ENCODE measurements around the gene EYA2. TPM values are rescaled to one million over a fixed set of nuclear protein-coding genes. Genes with fewer than 3 reads are reported as not detected.

EYA2 gene
- not detected for total RNA-seq
- not detected for polyA plus RNA-seq
- total RNA-seq = 0 to 0.50 (median 0) reads per million in 6 experiments

GRCh38 chr20:46894579-46894958 lies at the start of gene EYA2:
EYA2 (plus strand) TSS chr20:46894843; CDS start chr20:46990011, 95,168 bp downstream.
- Mint-ChIP-seq H3K4me3 (no peak within 1 kb of the TSS), H3K27ac (no peak within 1 kb of the TSS), H3K36me3 (no peaks in the 10 kb centered on the region), H3K9me3 (peaks cover 0 to 10% (median 5%) of the 10 kb centered on the region in 9 donors), H3K27me3 (peaks cover 34 to 67% (median 43%) of the 10 kb centered on the region in 5 donors), H3K4me1 (peaks cover 0 to 3% (median 0%) of the 10 kb centered on the region in 4 donors)
- POLR2A ChIA-PET = no interaction called here
- ATAC-seq = no peak
- DNase-seq = no peak

- H3K9me3 Mint-ChIP-seq = peaks cover 0 to 16% (median 0%) of the 10 kb centered on the region in 9 donors
- POLR2A ChIA-PET = no interaction called here
- no peak overlapping the region for H3K27ac Mint-ChIP-seq
- ATAC-seq (no peak), DNase-seq (no peak)
- H3K27me3 Mint-ChIP-seq = peaks cover 0 to 18% (median 7%) of the 10 kb centered on the region in 5 donors
- H3K4me3 Mint-ChIP-seq = no peak overlapping the region
- H3K4me1 Mint-ChIP-seq = peaks cover 0 to 2% (median 0%) of the 10 kb centered on the region in 4 donors
- peaks cover 0 to 7% (median 2%) of the 10 kb centered on the region in 3 donors for H3K36me3 Mint-ChIP-seq
Observed at GRCh38 chr20:46844965-46845364, 49.7 kb upstream of the EYA2 start.

GRCh38 chr20:46849269-46849668 lies 45.4 kb upstream of the EYA2 start:
- Mint-ChIP-seq H3K9me3 (peaks cover 0 to 18% (median 3%) of the 10 kb centered on the region in 9 donors), H3K36me3 (peaks cover 0 to 8% (median 0%) of the 10 kb centered on the region in 3 donors), H3K27ac (no peak overlapping the region), H3K4me1 (peaks cover 0 to 2% (median 0%) of the 10 kb centered on the region in 4 donors), H3K4me3 (no peak overlapping the region), H3K27me3 (peaks cover 7 to 35% (median 15%) of the 10 kb centered on the region in 5 donors)
- POLR2A ChIA-PET = no interaction called here
- ATAC-seq (no peak), DNase-seq (no peak)

- POLR2A ChIA-PET = no interaction called here
- ATAC-seq (no peak), DNase-seq (no peak)
- Mint-ChIP-seq H3K27me3 (peaks cover 7 to 35% (median 15%) of the 10 kb centered on the region in 5 donors), H3K4me1 (peaks cover 0 to 2% (median 0%) of the 10 kb centered on the region in 4 donors), H3K27ac (no peak overlapping the region), H3K9me3 (peaks cover 0 to 18% (median 3%) of the 10 kb centered on the region in 9 donors), H3K4me3 (no peak overlapping the region), H3K36me3 (peaks cover 0 to 8% (median 0%) of the 10 kb centered on the region in 3 donors)
Observed at GRCh38 chr20:46849751-46850150, 44.9 kb upstream of the EYA2 start.

GRCh38 chr20:46850416-46850815 lies 44.2 kb upstream of the EYA2 start:
- ATAC-seq (no peak), DNase-seq (no peak)
- H3K27me3 Mint-ChIP-seq = peaks cover 7 to 35% (median 15%) of the 10 kb centered on the region in 5 donors
- H3K4me1 Mint-ChIP-seq = peaks cover 0 to 2% (median 0%) of the 10 kb centered on the region in 4 donors
- H3K9me3 Mint-ChIP-seq = peaks cover 0 to 18% (median 2%) of the 10 kb centered on the region in 9 donors
- peaks cover 0 to 8% (median 0%) of the 10 kb centered on the region in 3 donors for H3K36me3 Mint-ChIP-seq
- POLR2A ChIA-PET = no interaction called here
- H3K4me3 Mint-ChIP-seq = no peak overlapping the region
- H3K27ac Mint-ChIP-seq = no peak overlapping the region

GRCh38 chr20:46850896-46851295 lies 43.7 kb upstream of the EYA2 start:
- Mint-ChIP-seq H3K36me3 (peaks cover 0 to 8% (median 0%) of the 10 kb centered on the region in 3 donors), H3K4me3 (no peak overlapping the region), H3K4me1 (no peaks in the 10 kb centered on the region), H3K27ac (no peak overlapping the region), H3K9me3 (peaks cover 0 to 18% (median 2%) of the 10 kb centered on the region in 9 donors), H3K27me3 (peaks cover 7 to 35% (median 15%) of the 10 kb centered on the region in 5 donors)
- POLR2A ChIA-PET = no interaction called here
- DNase-seq (no peak), ATAC-seq (no peak)

- DNase-seq (no peak), ATAC-seq (no peak)
- POLR2A ChIA-PET = no interaction called here
- Mint-ChIP-seq H3K27me3 (peaks cover 7 to 35% (median 15%) of the 10 kb centered on the region in 5 donors), H3K36me3 (peaks cover 0 to 8% (median 0%) of the 10 kb centered on the region in 3 donors), H3K9me3 (peaks cover 0 to 18% (median 2%) of the 10 kb centered on the region in 9 donors), H3K4me3 (no peak overlapping the region), H3K27ac (no peak overlapping the region), H3K4me1 (no peaks in the 10 kb centered on the region)
Observed at GRCh38 chr20:46851746-46852145, 42.9 kb upstream of the EYA2 start.

- DNase-seq (no peak), ATAC-seq (no peak)
- no peak overlapping the region for H3K27ac Mint-ChIP-seq
- POLR2A ChIA-PET = no interaction called here
- H3K27me3 Mint-ChIP-seq = peaks cover 7 to 35% (median 15%) of the 10 kb centered on the region in 5 donors
- no peak overlapping the region for H3K4me3 Mint-ChIP-seq
- H3K36me3 Mint-ChIP-seq = peaks cover 0 to 8% (median 0%) of the 10 kb centered on the region in 3 donors
- peaks cover 0 to 18% (median 2%) of the 10 kb centered on the region in 9 donors for H3K9me3 Mint-ChIP-seq
- H3K4me1 Mint-ChIP-seq = no peaks in the 10 kb centered on the region
Observed at GRCh38 chr20:46852313-46852712, 42.3 kb upstream of the EYA2 start.

- ATAC-seq (no peak), DNase-seq (no peak)
- peaks cover 0 to 12% (median 2%) of the 10 kb centered on the region in 9 donors for H3K9me3 Mint-ChIP-seq
- H3K27me3 Mint-ChIP-seq = peaks cover 7 to 29% (median 15%) of the 10 kb centered on the region in 5 donors
- no peak overlapping the region for H3K27ac Mint-ChIP-seq
- no peak overlapping the region for H3K4me3 Mint-ChIP-seq
- H3K4me1 Mint-ChIP-seq = no peaks in the 10 kb centered on the region
- peaks cover 0 to 8% (median 0%) of the 10 kb centered on the region in 3 donors for H3K36me3 Mint-ChIP-seq
- POLR2A ChIA-PET = no interaction called here
Observed at GRCh38 chr20:46853926-46854325, 40.7 kb upstream of the EYA2 start.

GRCh38 chr20:46857061-46857831 lies 37.4 kb upstream of the EYA2 start:
- Mint-ChIP-seq H3K27me3 (peaks cover 5 to 9% (median 9%) of the 10 kb centered on the region in 5 donors), H3K4me3 (no peak overlapping the region), H3K36me3 (no peaks in the 10 kb centered on the region), H3K9me3 (peaks cover 0 to 6% (median 0%) of the 10 kb centered on the region in 9 donors), H3K27ac (no peak overlapping the region), H3K4me1 (no peaks in the 10 kb centered on the region)
- POLR2A ChIA-PET = no interaction called here
- ATAC-seq (no peak), DNase-seq (no peak)

GRCh38 chr20:46865824-46866223 lies 28.8 kb upstream of the EYA2 start:
- Mint-ChIP-seq H3K9me3 (peaks cover 2 to 41% (median 15%) of the 10 kb centered on the region in 9 donors), H3K36me3 (peaks cover 0 to 13% (median 0%) of the 10 kb centered on the region in 3 donors), H3K27ac (no peak overlapping the region), H3K27me3 (peaks cover 16 to 46% (median 24%) of the 10 kb centered on the region in 5 donors), H3K4me3 (no peak overlapping the region), H3K4me1 (no peaks in the 10 kb centered on the region)
- POLR2A ChIA-PET = no interaction called here
- DNase-seq (no peak), ATAC-seq (no peak)

- H3K27ac Mint-ChIP-seq = no peak overlapping the region
- peaks cover 16 to 41% (median 28%) of the 10 kb centered on the region in 5 donors for H3K27me3 Mint-ChIP-seq
- peaks cover 0 to 13% (median 0%) of the 10 kb centered on the region in 3 donors for H3K36me3 Mint-ChIP-seq
- H3K9me3 Mint-ChIP-seq = peaks cover 2 to 27% (median 15%) of the 10 kb centered on the region in 9 donors
- H3K4me1 Mint-ChIP-seq = no peaks in the 10 kb centered on the region
- H3K4me3 Mint-ChIP-seq = no peak overlapping the region
- POLR2A ChIA-PET = no interaction called here
- ATAC-seq (no peak), DNase-seq (no peak)
Observed at GRCh38 chr20:46870041-46870440, 24.6 kb upstream of the EYA2 start.

Measured in naive thymus-derived CD8-positive, alpha-beta T cell (primary cell).